GM19455 (cell line): ENCODE results near the gene STAU1.

ENCODE experiments used
- ATAC-seq: cut with Tn5 transposase; IDR thresholded peaks from one replicate; pipeline ENCODE4 v1.9.1; 2021; ENCODE audit not compliant: unreplicated experiment

Gene STAU1

DNA sequence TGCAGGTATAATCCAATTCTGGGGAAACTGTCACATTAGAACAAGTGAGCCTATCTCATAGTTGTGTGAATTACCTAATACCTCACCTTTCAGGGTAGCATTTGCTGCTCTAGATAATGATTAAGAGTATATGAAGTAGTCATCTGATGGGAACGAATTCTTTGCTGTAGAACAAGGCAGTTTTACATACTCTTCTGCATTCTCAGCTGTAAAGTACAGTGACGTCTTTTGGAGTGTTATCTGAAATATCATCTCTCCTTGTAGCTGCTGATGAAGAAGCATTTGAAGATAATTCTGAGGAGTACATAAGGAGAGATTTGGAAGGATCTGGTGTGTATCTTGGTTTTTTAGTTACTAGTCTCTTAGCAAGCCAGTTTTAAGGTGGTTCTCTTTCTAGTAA lies 113.6 kb downstream of the STAU1 start:
- ATAC-seq, result no peak
